IPS DF 19.7 (cell line): Measurements from ENCODE around the gene REEP6.

Experiments
- DNase-seq: peaks from one replicate; pipeline ENCODE4 v3.0.0-alpha.2; 2013; ENCODE audit warnings: low read depth, low spot score

Gene REEP6

DNA sequence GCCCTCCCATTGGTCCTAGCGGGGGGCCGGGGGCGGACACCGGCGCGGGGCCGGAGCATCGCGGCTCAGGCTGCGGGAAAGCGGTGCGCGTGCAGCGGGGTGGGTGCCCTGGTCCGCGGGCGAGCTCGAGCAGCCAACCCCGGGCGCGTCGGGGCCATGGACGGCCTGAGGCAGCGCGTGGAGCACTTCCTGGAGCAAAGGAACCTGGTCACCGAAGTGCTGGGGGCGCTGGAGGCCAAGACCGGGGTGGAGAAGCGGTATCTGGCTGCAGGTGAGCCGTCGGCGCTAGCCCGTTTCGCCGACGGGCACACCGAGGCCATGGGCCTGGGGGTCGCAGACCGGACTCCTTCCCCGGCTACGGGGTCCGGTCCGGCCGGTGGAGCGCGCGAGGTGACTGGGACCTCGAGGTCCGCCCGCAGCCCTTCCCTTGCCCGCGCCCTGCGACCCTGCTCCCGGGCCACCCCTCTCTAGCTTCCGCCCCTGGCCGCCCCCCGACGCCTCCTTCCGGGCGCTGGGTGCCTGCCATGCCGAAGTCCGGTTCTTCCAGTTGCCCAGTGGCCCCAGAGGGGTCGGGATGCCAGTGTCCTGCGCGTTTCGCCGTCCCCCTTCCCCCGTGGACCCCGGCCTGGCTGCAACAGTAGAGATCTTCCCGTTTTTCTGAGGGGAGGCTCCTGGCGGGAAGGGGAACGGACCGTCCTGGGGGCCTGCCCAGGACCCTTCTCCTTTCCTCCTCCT lies at the start of gene REEP6:
REEP6 (plus strand) TSS at position 68 of the 735 bp plus-strand sequence; CDS start at position 157, 89 bp downstream.
- DNase-seq, result no peak

DNA sequence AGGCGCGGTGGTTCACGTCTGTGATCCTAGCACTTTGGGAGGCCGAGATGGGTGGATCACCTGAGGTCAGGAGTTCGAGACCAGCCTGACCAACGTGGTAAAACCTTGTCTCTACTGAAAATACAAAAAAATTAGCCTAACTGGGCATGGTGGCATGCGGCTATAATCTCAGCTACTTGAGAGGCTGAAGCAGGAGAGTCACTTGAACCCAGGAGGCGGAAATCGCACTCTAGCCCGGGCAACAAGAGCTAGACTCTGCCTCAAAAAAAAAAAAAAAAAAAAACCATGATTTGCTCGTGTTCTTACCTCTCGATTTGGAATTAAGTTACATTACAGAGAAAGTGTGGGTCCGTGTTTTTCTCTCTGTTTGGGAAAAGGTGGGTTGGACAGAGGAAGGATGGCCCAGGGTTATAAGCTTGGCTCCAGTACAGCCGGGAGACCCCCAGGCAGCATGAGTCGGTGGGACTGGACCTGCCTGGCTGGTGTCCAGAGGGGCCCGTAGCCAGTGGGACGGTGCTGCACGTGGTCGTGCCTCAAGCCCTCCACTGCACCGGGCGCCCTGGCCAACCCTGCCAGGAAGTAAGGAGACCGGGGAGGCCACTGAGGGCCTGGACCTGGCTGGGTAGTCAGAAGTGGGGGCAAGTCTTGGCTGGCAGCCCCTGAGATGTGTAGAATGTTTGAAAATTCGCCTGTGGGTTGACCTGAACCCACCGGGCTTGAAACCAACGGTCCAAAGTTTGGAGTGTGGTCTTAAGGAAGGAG lies 49.1 kb upstream of the REEP6 start:
- DNase-seq, result no peak

DNA sequence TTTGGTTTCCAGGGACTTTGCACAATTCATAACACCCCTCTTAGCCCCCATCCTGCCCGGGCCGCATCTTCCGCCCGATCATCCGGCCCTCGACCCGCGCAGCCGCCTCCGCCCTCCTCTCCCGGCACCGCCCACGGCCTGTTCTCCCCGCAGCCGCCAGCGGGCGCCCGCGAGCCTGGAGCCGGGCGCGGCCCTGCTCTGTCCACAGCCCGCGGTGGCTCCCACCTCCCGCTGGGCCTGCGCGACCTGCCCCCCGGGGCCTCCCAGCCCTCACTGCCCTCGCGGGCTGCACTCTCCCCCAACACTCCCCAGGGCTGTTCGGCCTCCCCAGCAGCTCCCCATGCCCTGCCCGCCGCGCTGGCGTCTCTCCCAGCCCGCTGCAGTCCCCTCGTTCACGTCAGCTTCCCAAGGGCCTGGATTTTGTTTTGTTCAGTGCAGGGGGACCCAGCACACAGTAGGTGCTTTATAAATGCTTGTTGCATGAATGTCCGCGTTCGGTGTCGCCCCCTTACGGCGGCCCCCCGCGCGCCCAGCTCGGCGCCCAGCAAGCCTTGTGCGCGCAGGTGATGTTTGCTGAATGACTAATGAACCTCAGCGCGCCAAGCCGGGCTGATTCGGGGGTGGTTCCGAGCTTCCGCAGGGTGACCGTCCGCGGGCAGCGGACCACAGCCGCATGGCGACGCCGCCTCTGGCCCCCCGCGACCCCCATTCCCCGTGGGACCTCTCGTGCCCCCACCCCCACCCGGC lies 45.6 kb upstream of the REEP6 start:
- DNase-seq, result no peak

DNA sequence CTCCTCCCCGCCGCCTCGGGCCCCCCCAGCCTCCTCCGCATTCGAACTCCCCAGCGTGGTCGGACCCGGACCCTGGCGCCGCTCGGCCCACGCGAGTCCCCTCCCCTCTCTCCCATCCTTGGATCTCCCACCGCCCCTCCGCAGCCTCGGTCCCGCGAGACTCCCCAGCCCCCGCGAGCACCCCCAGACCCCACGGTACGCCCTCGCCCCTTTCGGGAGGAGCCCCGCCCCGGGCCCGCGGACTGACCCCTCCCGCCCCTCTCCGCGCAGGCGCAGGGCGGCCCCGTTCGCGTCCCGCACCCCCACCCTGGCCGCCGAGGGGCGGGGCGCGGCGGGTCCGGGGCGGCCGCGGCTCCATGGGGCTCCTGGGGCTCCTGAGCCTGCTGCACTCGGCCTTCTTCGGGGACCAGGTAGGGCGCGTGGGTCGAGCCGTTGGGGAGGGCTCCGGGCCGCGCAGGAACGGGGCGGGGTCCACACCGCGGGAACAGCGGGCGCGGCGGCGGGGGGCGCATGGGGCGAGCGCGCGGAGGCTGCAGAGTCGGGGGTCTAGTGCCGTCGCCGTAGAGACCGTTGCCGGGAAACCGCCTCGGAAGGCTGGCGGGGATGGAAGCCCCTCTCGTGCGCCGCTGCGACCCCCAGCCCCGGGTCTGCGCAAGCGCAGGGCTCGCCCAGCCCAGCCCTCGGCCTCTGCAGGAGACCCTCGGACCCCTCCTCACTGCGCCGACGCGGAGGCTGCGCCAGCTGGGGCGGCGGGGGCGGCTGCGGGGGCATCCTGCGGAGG lies 44.9 kb upstream of the REEP6 start:
- no peak for DNase-seq

DNA sequence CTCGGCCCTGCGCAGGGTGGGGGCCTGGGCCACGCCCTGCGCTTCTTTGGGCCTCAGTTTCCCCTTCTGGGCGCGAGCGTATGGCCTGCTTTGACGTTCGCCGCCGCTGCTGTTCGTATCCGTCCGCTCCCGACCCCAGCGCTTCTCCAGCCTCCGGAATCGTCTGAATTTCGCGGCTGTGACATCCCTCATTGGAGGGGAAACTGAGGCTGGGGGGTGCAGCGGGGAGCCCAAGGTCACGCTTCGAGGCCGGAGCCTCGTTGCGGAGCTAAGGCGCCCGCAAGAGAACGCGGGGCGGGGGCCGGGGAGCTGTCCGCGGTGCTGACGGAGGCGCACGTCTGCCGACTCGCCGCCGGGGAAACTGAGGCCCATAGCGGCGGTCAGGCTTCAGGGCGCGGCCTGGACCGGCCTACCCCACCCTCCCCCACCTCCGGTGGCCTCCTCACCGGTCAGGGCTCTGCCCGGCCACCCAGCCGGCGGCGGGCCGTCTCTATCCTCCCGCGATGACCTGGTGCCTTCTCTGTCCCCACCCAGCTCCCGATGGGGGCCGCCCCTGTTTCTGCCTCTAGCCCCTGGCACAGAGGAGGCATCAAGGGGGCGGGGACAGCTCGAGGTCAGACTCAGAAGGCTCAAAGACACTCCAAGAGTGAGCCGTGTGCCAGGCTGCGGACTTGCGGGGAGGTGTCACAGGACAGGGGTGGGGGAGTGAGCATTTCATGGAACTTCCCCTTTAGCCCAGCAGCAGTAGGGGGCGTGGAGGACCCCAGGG lies 44.1 kb upstream of the REEP6 start:
- no peak for DNase-seq

DNA sequence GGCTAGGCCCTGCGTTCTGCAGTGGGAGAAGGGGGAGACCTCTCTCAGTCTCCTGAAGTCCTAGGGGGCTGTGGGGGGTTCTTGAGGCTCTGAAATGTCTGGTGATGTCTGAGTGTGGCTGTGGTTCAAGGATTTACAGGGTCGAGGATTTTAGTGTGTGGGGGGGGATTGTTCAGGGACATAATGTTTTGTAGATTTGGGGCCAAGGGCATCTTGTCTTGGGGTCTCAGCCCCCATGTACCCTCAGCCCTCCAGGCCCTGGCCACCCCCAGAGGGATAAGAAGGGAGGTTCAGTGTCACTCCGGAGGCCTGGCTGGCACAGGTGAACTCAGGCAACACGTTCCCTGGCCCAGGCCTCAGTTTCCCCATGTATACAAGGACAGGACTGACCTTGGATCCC lies 43.5 kb upstream of the REEP6 start:
- no peak for DNase-seq

DNA sequence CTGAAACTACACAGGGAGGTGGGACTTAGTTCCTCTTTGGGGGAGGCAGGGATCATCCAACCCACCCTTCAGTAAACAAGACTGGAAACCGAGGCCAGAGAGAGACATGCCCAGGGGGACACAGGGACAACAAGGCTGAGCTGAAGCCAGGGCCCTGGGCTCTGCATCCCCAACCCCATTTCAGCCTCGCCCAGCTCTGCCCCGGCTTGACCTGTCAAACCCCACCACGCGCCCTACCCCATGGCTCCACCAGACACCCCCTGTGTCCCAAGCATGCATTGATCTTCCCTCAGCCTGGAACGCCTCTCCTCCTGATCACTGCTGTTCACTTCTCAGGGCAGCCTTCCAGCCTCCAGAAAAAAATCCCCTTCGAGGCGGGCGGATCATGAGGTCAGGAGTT lies 43.0 kb upstream of the REEP6 start:
- DNase-seq, result no peak

DNA sequence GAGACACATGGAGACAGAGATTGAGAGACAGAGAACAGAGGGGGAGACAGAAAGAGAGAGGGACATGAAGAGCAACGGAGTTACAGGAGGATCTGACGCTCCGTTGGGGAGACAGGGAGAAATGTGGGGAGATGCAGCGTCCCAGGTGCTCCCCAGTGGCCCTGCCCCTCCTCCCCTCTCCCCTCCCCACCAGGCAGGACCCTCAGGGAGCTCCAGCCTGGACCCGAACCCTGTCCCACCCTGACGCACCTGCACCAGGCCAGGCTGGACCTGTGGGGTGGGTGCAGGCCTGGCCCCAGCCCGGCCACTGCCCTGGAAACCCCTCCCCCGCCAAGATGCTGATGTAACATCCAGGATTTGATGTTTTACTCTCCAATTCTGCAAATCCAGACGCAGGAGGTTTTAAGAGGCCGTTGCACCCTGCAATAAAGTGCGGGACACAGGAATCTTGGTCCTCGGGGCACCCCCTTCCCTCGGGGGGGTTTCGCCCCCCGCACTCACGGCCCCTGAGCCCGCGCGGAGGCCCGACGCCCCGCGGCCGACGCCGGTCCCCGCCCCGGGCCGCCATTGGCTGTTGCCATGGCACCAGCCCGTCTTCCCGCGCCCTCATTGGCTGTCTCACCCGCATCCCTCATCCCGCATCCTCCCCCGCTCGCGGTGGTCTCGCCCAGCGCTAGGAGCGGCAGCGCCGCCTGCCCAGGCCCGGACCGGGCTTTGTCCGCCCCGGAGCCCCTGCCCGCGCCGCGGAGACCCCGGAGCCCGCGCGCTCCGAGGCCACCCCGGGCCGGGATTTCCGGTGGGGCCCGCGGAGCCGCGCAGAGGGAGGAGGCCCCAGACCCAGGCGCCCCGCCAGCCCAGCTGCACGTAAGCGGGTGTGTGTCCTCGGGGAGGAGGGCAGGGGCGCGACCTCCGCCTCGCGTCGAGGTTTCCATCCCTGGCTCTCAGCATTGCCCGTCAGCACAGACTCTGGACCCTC lies 41.2 kb upstream of the REEP6 start, which contains the start of gene APC2:
APC2 (plus strand) TSS at position 655 of the 976 bp plus-strand sequence. CDS start 2,881 bp downstream, outside the sequence.
- DNase-seq, result no peak

DNA sequence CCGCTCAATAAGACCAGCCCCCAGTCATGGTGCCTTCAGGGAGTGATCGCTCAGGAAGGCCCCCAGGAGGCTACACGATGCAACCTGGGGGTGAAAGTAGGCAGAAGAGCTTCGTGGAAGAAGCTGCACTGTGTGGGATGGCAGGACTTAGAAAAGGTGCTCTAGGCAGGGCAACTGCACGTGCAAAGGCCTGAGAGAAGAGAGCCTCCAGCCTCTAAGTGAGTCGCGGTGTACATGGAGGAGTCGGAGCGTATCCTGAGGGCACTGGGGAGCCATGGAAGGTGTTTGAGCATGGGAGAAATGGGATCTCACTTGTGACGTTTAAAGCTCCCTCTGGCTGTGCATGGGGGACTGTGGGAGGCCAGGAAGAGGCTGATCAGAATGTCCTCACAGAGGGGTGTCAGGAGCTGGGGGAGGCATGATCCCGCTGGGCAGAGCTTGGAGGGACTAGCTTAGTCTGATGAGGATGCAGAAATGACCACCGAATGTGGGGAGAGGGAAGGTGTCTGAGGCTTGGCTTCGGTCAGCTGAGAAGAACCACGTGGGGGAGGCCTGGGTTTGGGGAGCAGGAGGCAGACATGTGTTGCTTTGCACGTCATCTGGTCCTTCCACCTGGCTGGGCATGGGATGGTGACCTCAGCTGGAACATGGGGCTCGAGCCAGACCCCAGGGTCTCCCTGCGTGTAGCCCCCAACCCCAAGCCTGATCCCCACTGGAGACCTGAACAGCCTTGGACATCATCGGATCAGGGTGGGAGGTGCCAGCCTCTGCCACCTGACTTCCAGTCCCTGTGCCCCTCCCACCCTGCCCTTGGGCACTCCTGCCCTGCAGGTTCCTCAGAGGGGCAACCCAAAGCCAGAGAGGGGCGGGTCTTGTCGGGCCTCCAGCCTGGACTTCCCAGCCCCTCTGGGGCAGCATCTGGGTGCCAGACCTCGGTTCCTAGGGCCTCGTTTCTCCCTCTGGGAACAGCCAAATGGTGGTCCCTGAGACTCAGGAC lies 39.9 kb upstream of the REEP6 start:
- DNase-seq, result no peak

DNA sequence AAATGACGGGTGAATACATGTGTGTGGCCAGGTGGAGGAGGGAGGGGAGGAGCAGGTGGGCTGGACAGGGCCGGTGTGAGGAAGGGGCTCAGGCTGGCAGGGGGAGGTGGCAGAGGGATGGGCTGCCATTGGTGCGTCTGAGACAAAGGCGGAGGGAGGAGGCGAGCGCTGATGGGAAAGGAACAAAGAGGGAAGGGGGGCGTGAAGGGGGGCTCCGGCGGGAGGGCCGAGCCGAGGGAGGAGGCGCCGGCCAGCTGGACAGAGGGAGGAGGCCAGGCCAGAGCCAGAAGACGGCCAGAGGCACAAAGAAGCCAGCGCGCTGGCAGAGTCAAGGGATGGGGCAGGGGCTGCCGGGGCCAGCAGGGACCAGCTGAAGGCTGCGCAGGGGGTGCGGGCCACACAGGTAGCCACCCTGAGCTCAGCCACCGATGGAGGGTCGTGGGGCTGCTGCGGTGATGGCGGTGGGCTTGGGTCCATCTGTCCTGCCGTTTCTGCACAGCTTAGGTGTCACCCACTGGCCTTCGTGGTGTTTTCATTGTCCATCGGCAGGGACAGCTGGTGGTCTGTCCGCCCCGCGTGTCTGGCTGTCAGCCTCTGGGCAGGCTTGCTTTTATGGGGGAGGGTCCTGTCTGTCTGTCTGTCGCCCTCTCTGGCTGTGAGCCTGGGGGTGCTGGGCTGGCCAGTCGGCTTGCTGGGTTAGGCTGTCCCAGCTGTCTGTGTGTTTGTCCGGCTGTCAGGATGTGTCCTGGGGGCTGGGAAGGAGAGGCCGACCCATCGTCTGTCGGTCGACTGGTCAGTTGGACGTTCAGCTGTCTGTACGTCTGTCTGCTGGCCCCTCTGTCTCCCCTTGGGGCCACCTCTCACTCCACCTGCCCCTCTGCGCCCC lies 38.8 kb upstream of the REEP6 start:
- DNase-seq, result no peak

DNA sequence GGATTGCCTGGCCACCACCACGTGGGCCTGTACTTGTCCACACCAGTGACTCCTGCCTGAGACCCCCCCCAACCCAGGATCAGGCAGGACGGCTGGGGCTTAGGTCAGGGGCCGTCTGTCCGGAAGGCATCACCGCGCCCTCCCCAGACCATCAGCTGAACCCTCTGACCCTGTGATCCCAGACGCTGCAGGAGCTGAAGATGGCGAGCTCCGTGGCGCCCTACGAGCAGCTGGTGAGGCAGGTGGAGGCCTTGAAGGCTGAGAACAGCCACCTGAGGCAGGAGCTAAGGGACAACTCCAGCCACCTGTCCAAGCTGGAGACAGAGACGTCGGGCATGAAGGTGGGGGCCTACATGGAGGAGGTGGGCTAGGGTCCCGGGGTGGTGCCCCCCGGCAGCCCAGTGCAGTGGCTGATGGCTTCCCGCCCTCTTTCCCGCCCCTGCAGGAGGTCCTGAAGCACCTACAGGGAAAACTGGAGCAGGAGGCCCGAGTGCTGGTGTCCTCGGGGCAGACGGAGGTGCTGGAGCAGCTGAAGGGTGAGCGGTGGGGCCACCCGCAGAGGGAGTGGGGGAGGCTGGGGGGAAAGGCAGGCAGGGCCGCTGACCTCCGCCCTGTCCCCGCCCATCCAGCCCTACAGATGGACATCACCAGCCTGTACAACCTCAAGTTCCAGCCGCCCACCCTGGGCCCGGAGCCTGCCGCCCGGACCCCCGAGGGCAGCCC lies 38.0 kb upstream of the REEP6 start:
- DNase-seq, result no peak

DNA sequence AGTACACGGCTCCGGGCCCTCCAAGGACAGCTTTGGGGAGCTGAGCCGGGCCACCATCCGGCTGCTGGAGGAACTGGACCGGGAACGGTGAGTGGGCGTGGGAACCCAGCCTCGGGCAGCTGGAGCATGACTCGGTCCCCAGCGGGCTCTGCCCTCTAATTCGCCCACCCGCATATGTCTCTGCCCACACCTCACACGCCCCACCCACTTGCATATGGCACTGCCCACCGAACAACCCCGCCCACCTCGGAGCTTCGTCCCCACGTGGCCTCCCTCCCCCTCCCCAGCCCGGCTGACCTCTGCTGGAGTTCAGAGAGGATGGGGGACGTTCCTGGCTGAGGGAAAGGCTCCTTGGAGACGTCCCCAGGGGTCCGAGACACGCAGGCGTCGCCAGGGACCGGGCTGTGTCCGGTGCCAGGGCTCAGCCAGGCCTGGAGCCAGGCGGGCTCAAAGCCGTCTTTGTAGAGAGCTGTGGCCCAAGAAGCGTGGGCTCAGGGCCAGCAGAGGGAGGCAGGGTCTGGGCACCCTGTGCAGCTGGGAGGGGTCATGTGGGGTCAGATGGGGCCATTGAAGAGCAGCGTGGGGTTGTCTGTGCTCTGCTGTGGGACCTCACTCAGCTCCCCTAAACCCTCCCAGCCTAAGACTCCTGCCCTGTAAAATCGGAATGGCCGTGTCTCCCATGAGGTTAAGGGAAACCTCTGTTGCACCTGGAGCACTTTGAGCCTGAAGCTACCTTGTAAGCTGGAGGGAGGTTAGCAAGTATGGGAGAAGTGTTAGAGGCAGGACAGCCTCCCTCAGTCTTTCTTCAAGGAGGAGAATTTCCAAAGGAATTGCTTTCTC lies 37.2 kb upstream of the REEP6 start:
- DNase-seq, result no peak

DNA sequence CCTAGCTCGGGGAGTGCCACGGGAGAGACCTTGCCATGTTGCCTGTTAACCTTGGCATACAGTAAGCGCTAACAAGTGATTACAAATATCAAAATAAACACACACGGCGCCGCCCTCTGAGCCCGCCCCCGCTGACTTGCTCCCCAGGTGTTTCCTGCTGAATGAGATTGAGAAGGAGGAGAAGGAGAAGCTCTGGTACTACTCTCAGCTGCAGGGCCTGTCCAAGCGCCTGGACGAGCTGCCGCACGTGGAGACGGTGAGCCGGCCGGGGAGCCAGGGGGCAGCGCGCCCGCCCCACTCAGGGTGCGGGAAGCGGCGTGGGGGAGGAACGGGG lies 36.0 kb upstream of the REEP6 start:
- DNase-seq, result no peak

DNA sequence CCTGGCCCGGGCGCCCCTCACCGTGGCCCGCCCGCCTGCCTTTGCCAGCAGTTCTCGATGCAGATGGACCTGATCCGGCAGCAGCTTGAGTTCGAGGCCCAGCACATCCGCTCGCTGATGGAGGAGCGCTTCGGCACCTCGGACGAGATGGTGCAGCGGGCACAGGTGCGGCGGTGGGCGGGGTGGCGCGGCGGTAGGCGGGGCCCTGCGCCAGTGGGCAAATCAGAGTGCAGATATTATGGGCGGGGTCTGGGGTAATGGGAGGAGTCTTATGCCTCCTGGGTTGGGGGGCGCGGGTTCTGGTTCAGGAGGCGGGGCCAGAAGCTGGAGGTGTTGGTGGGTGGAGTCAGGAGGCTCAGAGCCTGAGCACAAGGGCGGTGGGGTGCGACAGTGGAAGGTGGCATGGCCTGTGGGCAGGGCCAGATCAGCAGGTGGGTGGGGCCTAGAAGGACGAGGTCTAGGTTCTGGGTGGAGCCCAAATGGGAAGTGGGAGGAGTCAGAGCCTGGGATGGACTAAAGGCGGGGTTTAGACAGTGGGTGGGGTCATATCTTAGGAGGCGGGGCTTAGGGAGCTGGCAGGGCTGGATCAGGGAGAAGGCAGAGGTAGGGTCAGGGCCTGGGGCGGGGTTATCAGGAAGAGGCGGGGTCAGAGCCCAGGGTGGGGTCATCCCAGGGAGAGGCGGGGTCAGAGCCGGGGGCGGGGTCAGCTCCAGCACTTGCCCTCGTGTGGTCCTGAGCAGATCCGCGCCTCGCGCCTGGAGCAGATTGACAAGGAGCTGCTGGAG lies 35.5 kb upstream of the REEP6 start:
- no peak for DNase-seq
